Right atrium auricular region (tissue), 2 donors: Measurements from ENCODE around the gene PIP4K2B. TPM values are rescaled to one million over a fixed set of nuclear protein-coding genes. Genes with fewer than 3 reads are reported as not detected.
A peak's percentile ranks its signal among the peaks of the same experiment; 100 is the strongest.

Experiments used
- DNase-seq: peaks from one replicate; pipeline ENCODE4 v3.0.0-alpha.2; 2019; ENCODE audit warnings: low spot score
- H3K27ac ChIP-seq, 2 donors: fragments of 200-600 bp; sonication (generic); 1 replicate in 1 of 2; 2 replicates in 1 of 2; pipeline ENCODE4 v1.5.1; 2016 to 2019
- H3K27me3 ChIP-seq, 2 donors: fragments of 200-600 bp; sonication (generic); one replicate each; pipeline versions ENCODE4 v1.5.1 to v1.6.0; 2017 to 2019
- H3K36me3 ChIP-seq: fragments of 200-600 bp; sonication (generic); one replicate; pipeline ENCODE4 v1.5.1; 2016
- H3K4me1 ChIP-seq, 2 donors: fragments of 200-600 bp; sonication (generic); one replicate each; pipeline versions ENCODE4 v1.5.1 to v1.6.0; 2017 to 2019
- H3K4me3 ChIP-seq, 2 donors: fragments of 200-600 bp; sonication (generic); 1 replicate in 1 of 2; 2 replicates in 1 of 2; pipeline ENCODE4 v1.5.1; 2017 to 2019; ENCODE audit warnings: mild to moderate bottlenecking in 1 of 2, moderate library complexity in 1 of 2
- H3K9me3 ChIP-seq, 2 donors: fragments of 200-600 bp; sonication (generic); one replicate each; pipeline ENCODE4 v1.5.1; 2019
- CTCF ChIP-seq, 2 donors: fragments of 200-600 bp; sonication (generic); IDR thresholded peaks; one replicate each; pipeline ENCODE4 v1.5.1; 2019; ENCODE audit warnings: antibody characterized with exemption in 2 of 2
- total RNA-seq, 2 donors: library from RNA; depleted of rRNA; stranded (reverse); fragments of >200 nt; gene quantifications; one replicate each; pipeline ENCODE4 v1.1.0, GENCODE V29; 2016

PIP4K2B gene
- total RNA-seq, 2 donors from 2014 or later, result 45.9 to 47.7 TPM

DNA sequence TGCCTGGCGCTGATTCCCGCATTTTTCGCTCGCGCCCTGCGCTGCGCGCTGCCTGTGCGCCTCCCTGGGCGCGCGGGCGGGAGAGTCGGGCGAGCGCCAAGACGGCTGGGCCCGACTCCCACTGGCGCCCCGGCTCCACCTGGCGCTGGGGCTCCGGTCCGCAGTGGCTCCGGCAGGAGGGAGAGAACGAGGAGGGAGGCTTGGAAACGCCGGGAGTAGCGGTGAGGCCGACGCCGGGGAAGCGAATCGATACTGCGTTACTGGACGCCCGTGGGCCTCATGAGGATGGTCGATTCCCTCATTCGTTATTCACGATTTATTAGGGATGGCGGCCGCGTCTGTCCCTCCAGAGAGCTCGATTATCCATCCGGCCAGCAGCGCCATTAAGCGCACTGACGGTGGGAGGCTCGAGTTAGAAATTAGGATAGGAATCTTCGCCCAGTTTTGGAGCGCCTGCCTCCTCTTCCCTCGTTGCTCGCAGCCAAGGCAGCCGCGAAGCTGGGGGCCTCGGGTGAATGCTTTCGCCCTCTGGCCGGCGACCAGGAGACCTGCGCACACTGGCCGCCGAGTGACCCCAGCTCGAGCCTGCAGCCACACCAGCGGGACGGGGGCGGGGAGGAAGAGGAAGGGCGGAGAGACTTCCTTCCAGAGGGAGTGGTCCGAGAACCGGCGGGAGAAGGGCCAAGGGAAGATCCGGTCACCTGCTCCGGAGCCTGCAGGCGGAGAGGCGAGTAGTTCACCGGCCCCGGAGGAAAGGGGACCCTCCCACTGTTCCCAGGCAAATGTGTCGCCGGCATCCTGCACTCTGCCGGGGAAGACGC is 49.9 kb downstream of the PIP4K2B start:
- no peaks in the 10 kb centered on the region for H3K27me3 ChIP-seq
- no peak for TF ChIP-seq CTCF (IDR thresholded peaks at IDR 0.05)
- peak; percentile 91 for DNase-seq

DNA sequence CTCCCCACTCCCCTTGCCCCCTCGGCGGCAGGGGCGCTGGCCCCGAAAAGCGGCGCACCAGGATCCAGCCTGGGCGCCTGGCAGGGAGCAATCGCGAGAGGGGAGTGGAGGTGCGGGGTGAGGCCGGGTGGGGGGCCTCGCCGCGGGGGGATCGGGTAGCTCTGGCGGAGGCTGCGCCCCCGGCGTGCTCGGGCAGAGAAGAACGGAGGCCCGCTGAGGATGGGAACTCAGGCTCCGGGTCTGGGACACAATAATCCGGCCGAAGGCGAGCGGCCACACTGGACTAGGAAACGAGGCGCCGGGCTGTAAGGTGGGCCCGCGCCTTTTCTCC is 50.5 kb downstream of the PIP4K2B start:
- DNase-seq, result no peak
- Histone ChIP-seq H3K36me3 (no peaks in the 10 kb centered on the region), H3K27ac (peak overlapping the region; percentile 91 to 96), H3K9me3 (no peaks in the 10 kb centered on the region), H3K27me3 (no peaks in the 10 kb centered on the region), H3K4me3 (peak overlapping the region; percentile 80 to 95), H3K4me1 (peaks cover 0 to 64% of the 10 kb centered on the region in 2 donors)
- TF ChIP-seq CTCF (IDR thresholded peaks at IDR 0.05), result peak in 1 of 2 donors; percentile 6

More for the DNA sequence above, 49.9 kb downstream of the PIP4K2B start:
- H3K36me3 ChIP-seq, result peaks cover 1% of the 10 kb centered on the region
- H3K9me3 ChIP-seq, result no peaks in the 10 kb centered on the region
- peak overlapping the region; percentile 80 to 95 for H3K4me3 ChIP-seq
- peaks cover 0 to 67% of the 10 kb centered on the region in 2 donors for H3K4me1 ChIP-seq
- peak overlapping the region; percentile 91 to 96 for H3K27ac ChIP-seq

- peak; percentile 95 for DNase-seq
- TF ChIP-seq CTCF (IDR thresholded peaks at IDR 0.05), result no peak
- H3K27me3 ChIP-seq, result no peaks in the 10 kb centered on the region
- H3K9me3 ChIP-seq, result no peaks in the 10 kb centered on the region
- peaks cover 0 to 64% of the 10 kb centered on the region in 2 donors for H3K4me1 ChIP-seq
- no peaks in the 10 kb centered on the region for H3K36me3 ChIP-seq
- H3K4me3 ChIP-seq, result peak within 1 kb of the TSS; percentile 80 to 95
- H3K27ac ChIP-seq, result peak within 1 kb of the TSS; percentile 91 to 96
These were observed 51.0 kb downstream of the PIP4K2B start, which contains the start of gene PCGF2 for GRCh38 chr17:38748149-38748891. Gene PCGF2, minus strand, starts transcription at chr17:38748336. Its CDS starts 7,934 bp downstream, at chr17:38740402.

DNA sequence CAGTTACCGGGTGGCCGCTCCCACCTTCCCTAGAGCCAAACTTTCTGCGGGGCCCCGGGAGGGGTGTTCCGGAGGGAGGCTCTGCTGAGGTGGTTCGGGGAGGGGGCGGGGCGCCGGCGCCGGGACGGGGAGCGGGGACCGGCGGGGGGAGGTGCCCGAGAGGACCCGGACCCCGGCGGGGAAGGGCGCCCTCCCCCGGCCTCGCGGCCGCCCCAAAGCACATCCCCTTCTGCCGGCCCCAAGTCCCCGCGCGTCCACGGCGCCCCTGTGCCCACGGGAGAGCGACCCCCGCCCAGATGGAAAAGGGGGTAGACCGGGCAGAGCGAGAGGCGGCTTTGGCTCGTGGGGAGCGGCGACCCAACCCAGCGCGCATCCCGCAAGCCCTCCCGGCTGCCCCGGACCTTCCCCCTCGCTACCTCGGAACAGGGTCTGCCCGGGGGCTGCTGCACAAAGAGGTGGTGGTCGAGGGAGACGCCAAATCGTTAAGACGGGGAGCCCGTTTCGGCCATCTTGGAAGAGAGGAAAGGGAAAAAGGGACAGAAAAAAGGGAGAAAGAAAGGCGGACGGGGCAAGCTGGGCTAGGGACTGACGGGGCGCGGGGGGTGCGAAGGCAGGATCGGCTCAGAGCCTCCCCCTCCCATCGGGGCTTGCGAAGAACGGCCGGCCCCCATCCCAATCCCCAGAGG is 51.8 kb downstream of the PIP4K2B start:
- peaks cover 0 to 67% of the 10 kb centered on the region in 2 donors for H3K4me1 ChIP-seq
- no peaks in the 10 kb centered on the region for H3K27me3 ChIP-seq
- no peak for DNase-seq
- H3K9me3 ChIP-seq, result no peaks in the 10 kb centered on the region
- H3K4me3 ChIP-seq, result peak overlapping the region; percentile 80 to 95
- peak in 1 of 2 donors; percentile 59 for TF ChIP-seq CTCF (IDR thresholded peaks at IDR 0.05)
- peak overlapping the region; percentile 91 to 96 for H3K27ac ChIP-seq
- H3K36me3 ChIP-seq, result no peaks in the 10 kb centered on the region

DNA sequence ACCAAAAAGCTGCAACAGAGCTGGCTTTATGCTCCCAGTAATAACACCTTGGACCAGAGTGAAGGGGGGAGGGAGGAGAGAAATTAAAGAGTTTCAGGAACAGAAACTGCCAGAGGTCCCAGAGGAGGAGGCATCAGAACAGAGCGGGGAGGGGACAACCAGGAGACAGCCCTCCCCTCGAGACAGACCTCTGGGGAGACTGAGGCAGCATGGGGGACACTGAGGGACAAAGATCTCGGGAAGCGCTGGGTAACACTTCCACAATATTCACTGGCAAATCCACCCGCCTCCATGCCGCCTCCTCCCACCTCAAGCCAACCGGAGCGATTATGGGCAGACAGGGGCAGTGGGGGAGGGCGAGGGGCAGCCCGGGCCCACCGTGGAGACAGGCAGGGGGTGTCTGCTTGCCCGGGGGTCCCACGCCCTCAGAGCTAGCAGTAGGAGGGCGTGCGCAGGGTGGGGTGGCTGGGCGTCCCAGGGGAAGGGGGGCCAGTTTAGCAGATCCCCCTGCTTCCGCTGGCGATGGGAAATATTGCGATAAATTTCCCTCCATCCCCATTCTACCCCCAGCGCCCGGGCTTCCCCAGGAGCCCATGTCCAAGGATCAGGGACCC is 52.4 kb downstream of the PIP4K2B start:
- H3K4me1 ChIP-seq, result peaks cover 0 to 74% of the 10 kb centered on the region in 2 donors
- no peaks in the 10 kb centered on the region for H3K27me3 ChIP-seq

More for the DNA sequence above, 52.4 kb downstream of the PIP4K2B start:
- DNase-seq, result no peak
- peak overlapping the region; percentile 91 to 96 for H3K27ac ChIP-seq
- no peaks in the 10 kb centered on the region for H3K9me3 ChIP-seq
- no peak for TF ChIP-seq CTCF (IDR thresholded peaks at IDR 0.05)
- no peaks in the 10 kb centered on the region for H3K36me3 ChIP-seq
- H3K4me3 ChIP-seq, result peak overlapping the region; percentile 80 to 95
